H1 (cell line): Measurements from ENCODE around the gene PITPNC1.
"Not testable (repeated sequence)": the region's sequence is repeated elsewhere in the genome, so short reads cannot be mapped to it uniquely, and the experiment has no call there.

ENCODE experiments used
- BCL11A ChIP-seq, 2 experiments: IDR thresholded peaks; one replicate each; pipeline ENCODE4 v1.6.1; 2011; ENCODE audit warnings: low read depth in 2 of 2, low read length in 2 of 2, mild to moderate bottlenecking in 2 of 2
- CBX8 ChIP-seq: fragments of 300-800, 300-1000 bp; sonication (generic); IDR thresholded peaks from 2 replicates; pipeline ENCODE4 v1.7.1; 2016; ENCODE audit warnings: low read depth, low read length, borderline replicate concordance
- EZH2 ChIP-seq: fragments of 200-600 bp; sonication (generic); IDR thresholded peaks from 2 replicates; pipeline ENCODE4 v1.7.1; 2012; ENCODE audit warnings: low read depth, mild to moderate bottlenecking, moderate library complexity, low read length, inconsistent platforms; ENCODE audit not compliant: severe bottlenecking
- POLR2A ChIP-seq, 2 experiments: IDR thresholded peaks; 1 replicate in 1 of 2; 2 replicates in 1 of 2; pipeline ENCODE4 v1.6.1; 2011; ENCODE audit warnings: low read depth in 2 of 2, low read length in 2 of 2, mild to moderate bottlenecking in 2 of 2; ENCODE audit errors: control extremely low read depth in 1 of 2
- TEAD4 ChIP-seq: IDR thresholded peaks from 2 replicates; pipeline ENCODE4 v1.6.1; 2012; ENCODE audit warnings: low read depth, low read length, inconsistent platforms, mixed read lengths
- TF ChIP-seq, protein P1 (sequence below), 3 experiments: IDR thresholded peaks; 1 replicate in 2 of 3; 2 replicates in 1 of 3; pipeline versions ENCODE4 v1.5.1 to v1.6.1; 2011; ENCODE audit warnings: low read length in 3 of 3, mild to moderate bottlenecking in 3 of 3, inconsistent platforms in 2 of 3, low read depth in 1 of 3, moderate library complexity in 1 of 3; ENCODE audit not compliant: insufficient read depth in 1 of 3; ENCODE audit errors: control extremely low read depth in 1 of 3

DNA sequence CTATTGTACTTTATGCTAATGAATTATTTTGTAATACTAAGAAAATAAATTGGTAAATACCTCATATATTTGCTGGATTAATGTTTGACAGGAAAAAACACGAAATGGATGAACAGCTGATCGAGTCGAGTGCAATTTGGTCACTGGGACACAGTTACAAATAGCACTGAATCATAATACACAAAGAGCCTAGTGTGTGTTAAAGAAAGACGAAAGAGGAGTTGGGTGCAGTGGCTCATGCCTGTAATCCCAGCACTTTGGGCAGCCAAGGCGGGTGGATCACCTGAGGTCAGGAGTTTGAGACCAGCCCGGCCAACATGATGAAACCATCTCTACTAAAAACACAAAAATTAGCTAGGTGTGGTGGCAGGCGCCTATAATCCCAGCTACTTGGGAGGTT is 38.7 kb upstream of the PITPNC1 start:
- TF ChIP-seq CBX8; BCL11A (IDR thresholded peaks at IDR 0.05; ENCODE audit: low read depth in 2 of 2, low read length in 2 of 2); EZH2; TEAD4; POLR2A (IDR thresholded peaks at IDR 0.05; ENCODE audit: control extremely low read depth in 1 of 2, low read depth in 2 of 2, low read length in 2 of 2): not testable (repeated sequence)
- TF ChIP-seq, protein P1, sequence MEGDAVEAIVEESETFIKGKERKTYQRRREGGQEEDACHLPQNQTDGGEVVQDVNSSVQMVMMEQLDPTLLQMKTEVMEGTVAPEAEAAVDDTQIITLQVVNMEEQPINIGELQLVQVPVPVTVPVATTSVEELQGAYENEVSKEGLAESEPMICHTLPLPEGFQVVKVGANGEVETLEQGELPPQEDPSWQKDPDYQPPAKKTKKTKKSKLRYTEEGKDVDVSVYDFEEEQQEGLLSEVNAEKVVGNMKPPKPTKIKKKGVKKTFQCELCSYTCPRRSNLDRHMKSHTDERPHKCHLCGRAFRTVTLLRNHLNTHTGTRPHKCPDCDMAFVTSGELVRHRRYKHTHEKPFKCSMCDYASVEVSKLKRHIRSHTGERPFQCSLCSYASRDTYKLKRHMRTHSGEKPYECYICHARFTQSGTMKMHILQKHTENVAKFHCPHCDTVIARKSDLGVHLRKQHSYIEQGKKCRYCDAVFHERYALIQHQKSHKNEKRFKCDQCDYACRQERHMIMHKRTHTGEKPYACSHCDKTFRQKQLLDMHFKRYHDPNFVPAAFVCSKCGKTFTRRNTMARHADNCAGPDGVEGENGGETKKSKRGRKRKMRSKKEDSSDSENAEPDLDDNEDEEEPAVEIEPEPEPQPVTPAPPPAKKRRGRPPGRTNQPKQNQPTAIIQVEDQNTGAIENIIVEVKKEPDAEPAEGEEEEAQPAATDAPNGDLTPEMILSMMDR (IDR thresholded peaks at IDR 0.05; ENCODE audit: control extremely low read depth in 1 of 3, insufficient read depth in 1 of 3, low read depth in 1 of 3, low read length in 3 of 3), result not testable (repeated sequence)
